GM19238 (cell line): ENCODE data around the gene CREB3L2.
A peak's percentile ranks its signal among the peaks of the same experiment; 100 is the strongest.
"Not testable (repeated sequence)": the region's sequence is repeated elsewhere in the genome, so short reads cannot be mapped to it uniquely, and the experiment has no call there.

ENCODE experiments used
- DNase-seq: peaks from one replicate; pipeline ENCODE4 v3.0.0; 2011; ENCODE audit warnings: low spot score; ENCODE audit not compliant: insufficient read length

The CREB3L2 gene

GRCh38 chr7:138014686-138015085 lies 12.8 kb upstream of the CREB3L2 start:
- no peak for DNase-seq

- DNase-seq = not testable (repeated sequence)
These were observed 12.3 kb upstream of the CREB3L2 start for GRCh38 chr7:138014201-138014600.

GRCh38 chr7:138009350-138009653 lies 7.4 kb upstream of the CREB3L2 start:
- no peak for DNase-seq

- DNase-seq = no peak
These were observed 6.9 kb upstream of the CREB3L2 start for GRCh38 chr7:138008588-138009349.

GRCh38 chr7:138008019-138008587 lies 6.2 kb upstream of the CREB3L2 start:
- no peak for DNase-seq

- no peak for DNase-seq
These were observed 4.2 kb upstream of the CREB3L2 start for GRCh38 chr7:138006106-138006505.

GRCh38 chr7:138004936-138005335 lies 3.0 kb upstream of the CREB3L2 start:
- no peak for DNase-seq

- no peak for DNase-seq
These were observed 2.2 kb upstream of the CREB3L2 start for GRCh38 chr7:138004046-138004445.

GRCh38 chr7:138002828-138003189 lies 923 bp upstream of the CREB3L2 start:
- no peak for DNase-seq

GRCh38 chr7:138002096-138002827 lies 376 bp upstream of the CREB3L2 start:
- peak; percentile 76 for DNase-seq

- DNase-seq = no peak
These were observed 1.7 kb downstream of the CREB3L2 start for GRCh38 chr7:138000081-138000701.

- no peak for DNase-seq
These were observed 2.3 kb downstream of the CREB3L2 start for GRCh38 chr7:137999496-138000080.

GRCh38 chr7:137998250-137998649 lies 3.6 kb downstream of the CREB3L2 start:
- no peak for DNase-seq

- no peak for DNase-seq
These were observed 5.0 kb downstream of the CREB3L2 start for GRCh38 chr7:137996871-137997270.

GRCh38 chr7:137996386-137996851 lies 5.5 kb downstream of the CREB3L2 start:
- DNase-seq = no peak

- DNase-seq = no peak
These were observed 7.7 kb downstream of the CREB3L2 start for GRCh38 chr7:137994216-137994615.

GRCh38 chr7:137993395-137993743 lies 8.5 kb downstream of the CREB3L2 start:
- no peak for DNase-seq

GRCh38 chr7:137992550-137993394 lies 9.1 kb downstream of the CREB3L2 start:
- no peak for DNase-seq

GRCh38 chr7:137992104-137992549 lies 9.8 kb downstream of the CREB3L2 start:
- DNase-seq = no peak

GRCh38 chr7:137990251-137990941 lies 11.5 kb downstream of the CREB3L2 start:
- DNase-seq = no peak
